ENCODE data around the gene MPP3.

The MPP3 gene

GRCh38 chr17:43826206-43826605 lies 6.7 kb downstream of the MPP3 start:
- no peaks in the 10 kb centered on the region for H3K9me3 Mint-ChIP-seq
- ATAC-seq, result no peak
- peaks cover 9% of the 10 kb centered on the region for H3K27me3 Mint-ChIP-seq
- no peak overlapping the region for H3K27ac Mint-ChIP-seq
- no peak overlapping the region for H3K4me3 Mint-ChIP-seq
- no peaks in the 10 kb centered on the region for H3K36me3 Mint-ChIP-seq
- H3K4me1 Mint-ChIP-seq, result peaks cover 7% of the 10 kb centered on the region

GRCh38 chr17:43825567-43825966 lies 7.4 kb downstream of the MPP3 start:
- Mint-ChIP-seq H3K27ac (no peak overlapping the region), H3K27me3 (peaks cover 7% of the 10 kb centered on the region), H3K9me3 (no peaks in the 10 kb centered on the region), H3K4me3 (no peak overlapping the region), H3K4me1 (peaks cover under 1% of the 10 kb centered on the region), H3K36me3 (no peaks in the 10 kb centered on the region)
- no peak for ATAC-seq

GRCh38 chr17:43823350-43824084 lies 9.4 kb downstream of the MPP3 start:
- Mint-ChIP-seq H3K9me3 (no peaks in the 10 kb centered on the region), H3K27ac (no peak overlapping the region), H3K4me1 (no peaks in the 10 kb centered on the region), H3K4me3 (no peak overlapping the region), H3K36me3 (no peaks in the 10 kb centered on the region), H3K27me3 (peaks cover 9% of the 10 kb centered on the region)
- ATAC-seq, result no peak

GRCh38 chr17:43822570-43823190 lies 10.3 kb downstream of the MPP3 start:
- Mint-ChIP-seq H3K4me1 (no peaks in the 10 kb centered on the region), H3K4me3 (no peak overlapping the region), H3K36me3 (no peaks in the 10 kb centered on the region), H3K9me3 (no peaks in the 10 kb centered on the region), H3K27me3 (peaks cover 15% of the 10 kb centered on the region), H3K27ac (no peak overlapping the region)
- no peak for ATAC-seq

- H3K4me1 Mint-ChIP-seq, result no peaks in the 10 kb centered on the region
- ATAC-seq, result no peak
Measured at GRCh38 chr17:43820759-43821158, 12.2 kb downstream of the MPP3 start.

GRCh38 chr17:43818966-43819365 lies 14.0 kb downstream of the MPP3 start:
- H3K27ac Mint-ChIP-seq, result no peak overlapping the region
- peaks cover 26% of the 10 kb centered on the region for H3K27me3 Mint-ChIP-seq
- H3K4me3 Mint-ChIP-seq, result no peak overlapping the region
- ATAC-seq, result no peak
- H3K4me1 Mint-ChIP-seq, result no peaks in the 10 kb centered on the region
- no peaks in the 10 kb centered on the region for H3K36me3 Mint-ChIP-seq
- H3K9me3 Mint-ChIP-seq, result no peaks in the 10 kb centered on the region

More at GRCh38 chr17:43820759-43821158, 12.2 kb downstream of the MPP3 start:
- Mint-ChIP-seq H3K4me3 (no peak overlapping the region), H3K27me3 (peaks cover 26% of the 10 kb centered on the region), H3K36me3 (no peaks in the 10 kb centered on the region), H3K27ac (no peak overlapping the region), H3K9me3 (no peaks in the 10 kb centered on the region)

GRCh38 chr17:43817826-43818225 lies 15.1 kb downstream of the MPP3 start:
- H3K36me3 Mint-ChIP-seq, result no peaks in the 10 kb centered on the region
- peaks cover 35% of the 10 kb centered on the region for H3K27me3 Mint-ChIP-seq
- ATAC-seq, result no peak
- H3K27ac Mint-ChIP-seq, result no peak overlapping the region
- H3K4me3 Mint-ChIP-seq, result no peak overlapping the region
- H3K4me1 Mint-ChIP-seq, result no peaks in the 10 kb centered on the region
- no peaks in the 10 kb centered on the region for H3K9me3 Mint-ChIP-seq

GRCh38 chr17:43816336-43817320 lies 16.3 kb downstream of the MPP3 start:
- no peaks in the 10 kb centered on the region for H3K36me3 Mint-ChIP-seq
- no peak overlapping the region for H3K4me3 Mint-ChIP-seq
- no peak overlapping the region for H3K27ac Mint-ChIP-seq

GRCh38 chr17:43814714-43815113 lies 18.2 kb downstream of the MPP3 start:
- Mint-ChIP-seq H3K4me3 (no peak overlapping the region), H3K4me1 (no peaks in the 10 kb centered on the region), H3K36me3 (no peaks in the 10 kb centered on the region), H3K9me3 (no peaks in the 10 kb centered on the region), H3K27me3 (peaks cover 45% of the 10 kb centered on the region), H3K27ac (no peak overlapping the region)
- no peak for ATAC-seq

More at GRCh38 chr17:43816336-43817320, 16.3 kb downstream of the MPP3 start:
- Mint-ChIP-seq H3K9me3 (no peaks in the 10 kb centered on the region), H3K4me1 (no peaks in the 10 kb centered on the region), H3K27me3 (peaks cover 47% of the 10 kb centered on the region)
- ATAC-seq, result no peak

GRCh38 chr17:43814026-43814425 lies 18.9 kb downstream of the MPP3 start:
- Mint-ChIP-seq H3K4me3 (no peak overlapping the region), H3K4me1 (no peaks in the 10 kb centered on the region), H3K27ac (no peak overlapping the region), H3K9me3 (no peaks in the 10 kb centered on the region), H3K27me3 (peaks cover 45% of the 10 kb centered on the region), H3K36me3 (no peaks in the 10 kb centered on the region)
- ATAC-seq, result no peak

- Mint-ChIP-seq H3K27ac (no peak overlapping the region), H3K27me3 (peaks cover 45% of the 10 kb centered on the region), H3K4me1 (no peaks in the 10 kb centered on the region), H3K4me3 (no peak overlapping the region), H3K36me3 (no peaks in the 10 kb centered on the region), H3K9me3 (no peaks in the 10 kb centered on the region)
- ATAC-seq, result no peak
Measured at GRCh38 chr17:43813386-43813785, 19.6 kb downstream of the MPP3 start.

- H3K4me1 Mint-ChIP-seq, result no peaks in the 10 kb centered on the region
- peaks cover 38% of the 10 kb centered on the region for H3K27me3 Mint-ChIP-seq
- no peak overlapping the region for H3K4me3 Mint-ChIP-seq
- no peaks in the 10 kb centered on the region for H3K36me3 Mint-ChIP-seq
- H3K9me3 Mint-ChIP-seq, result no peaks in the 10 kb centered on the region
- no peak overlapping the region for H3K27ac Mint-ChIP-seq
- no peak for ATAC-seq
Measured at GRCh38 chr17:43812396-43813265, 20.3 kb downstream of the MPP3 start.

- Mint-ChIP-seq H3K4me1 (no peaks in the 10 kb centered on the region), H3K9me3 (no peaks in the 10 kb centered on the region), H3K27me3 (peaks cover 39% of the 10 kb centered on the region), H3K36me3 (no peaks in the 10 kb centered on the region), H3K27ac (no peak overlapping the region), H3K4me3 (no peak overlapping the region)
- no peak for ATAC-seq
Measured at GRCh38 chr17:43810823-43811222, 22.1 kb downstream of the MPP3 start.

- no peak for ATAC-seq
- peaks cover 44% of the 10 kb centered on the region for H3K27me3 Mint-ChIP-seq
- H3K4me1 Mint-ChIP-seq, result no peaks in the 10 kb centered on the region
- H3K36me3 Mint-ChIP-seq, result no peaks in the 10 kb centered on the region
- H3K4me3 Mint-ChIP-seq, result no peak overlapping the region
- H3K27ac Mint-ChIP-seq, result no peak overlapping the region
- peaks cover under 1% of the 10 kb centered on the region for H3K9me3 Mint-ChIP-seq
Measured at GRCh38 chr17:43810226-43810715, 22.7 kb downstream of the MPP3 start.

Data from stimulated activated memory B cell treated with anti-CD40 and anti-IgM and Interleukin-4, amounts not matched to agents 10 μg/mL and 1 μg/mL and 100 μg/mL, for 72 hours (primary cell).